GM12892 (cell line): ENCODE measurements around the gene MAP2K4. TPM values are rescaled to one million over a fixed set of nuclear protein-coding genes. Genes with fewer than 3 reads are reported as not detected.
A peak's percentile ranks its signal among the peaks of the same experiment; 100 is the strongest.
"Not testable (repeated sequence)": the region's sequence is repeated elsewhere in the genome, so short reads cannot be mapped to it uniquely, and the experiment has no call there.

Experiments
- DNase-seq: peaks from one replicate; pipeline ENCODE4 v3.0.0; 2011; ENCODE audit not compliant: insufficient read length
- FAIRE-seq: peaks from 2 replicates; lab custom pipeline; 2011; peaks lifted over from hg19 to GRCh38; lab: Jason Lieb, UNC
- POLR2A ChIP-seq: IDR thresholded peaks from 2 replicates; pipeline ENCODE4 v1.6.1; 2011; ENCODE audit warnings: low read depth, low read length, control low read depth
- POLR2AphosphoS5 ChIP-seq: IDR thresholded peaks from 2 replicates; pipeline ENCODE4 v1.6.1; 2011; ENCODE audit warnings: low read depth, low read length, control low read depth
- TAF1 ChIP-seq: IDR thresholded peaks from 2 replicates; pipeline ENCODE4 v1.6.1; 2011; ENCODE audit warnings: low read depth, mild to moderate bottlenecking, control low read depth, low read length, borderline replicate concordance
- polyA plus RNA-seq: library from polyadenylated mRNA; unstranded; fragments of >200 nt; gene quantifications from one replicate; pipeline ENCODE4 v1.2.1, GENCODE V29; 2012; ENCODE audit warnings: missing spikeins, inconsistent platforms; ENCODE audit not compliant: missing spikeins

MAP2K4 gene
- polyA plus RNA-seq, result 16.1 TPM

DNA sequence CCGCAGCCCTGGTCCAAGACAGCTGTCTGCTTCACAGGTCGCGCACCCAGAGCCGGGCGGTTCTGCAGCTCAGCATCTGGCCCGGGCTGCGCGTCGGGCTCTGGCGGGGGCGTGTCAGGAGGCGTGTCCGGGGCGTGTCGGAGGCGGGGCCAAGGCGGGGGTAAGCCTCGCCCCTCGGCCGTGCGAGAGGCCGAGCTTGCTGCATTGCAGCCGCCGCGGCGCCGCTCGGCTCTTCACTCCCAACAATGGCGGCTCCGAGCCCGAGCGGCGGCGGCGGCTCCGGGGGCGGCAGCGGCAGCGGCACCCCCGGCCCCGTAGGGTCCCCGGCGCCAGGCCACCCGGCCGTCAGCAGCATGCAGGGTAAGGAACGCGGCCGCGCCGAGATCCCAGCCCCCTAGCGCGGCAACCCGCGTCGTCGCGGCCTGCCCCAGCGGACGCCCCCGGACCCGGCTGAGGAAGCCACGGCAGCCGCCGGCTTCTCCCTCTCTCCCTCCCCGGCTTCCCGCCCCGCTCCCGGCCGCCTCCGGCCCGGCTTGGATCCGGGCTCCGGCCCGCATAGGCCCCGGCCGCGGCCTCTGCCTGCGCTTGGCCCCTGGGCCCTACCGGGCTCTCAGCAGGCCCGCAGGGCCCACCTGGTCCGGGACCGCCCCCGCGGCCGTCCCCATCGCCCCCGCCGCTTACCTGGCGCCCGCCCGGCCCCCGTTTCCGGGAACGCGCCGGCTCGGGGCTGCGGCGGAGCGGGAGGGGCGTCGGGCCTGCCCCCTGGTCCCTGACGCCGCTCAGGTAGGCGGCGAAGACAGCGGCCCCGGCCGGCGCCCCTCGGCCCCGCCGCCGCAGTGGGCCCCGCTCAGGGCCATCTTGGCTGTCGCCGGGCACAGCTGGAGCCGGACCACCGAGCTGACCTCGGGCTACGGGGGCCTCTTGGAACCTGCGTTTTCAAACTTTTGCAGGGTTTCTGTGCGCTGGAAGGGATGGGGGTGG lies at the start of gene MAP2K4:
TSS of gene MAP2K4 (plus strand) at position 236 of the 981 bp plus-strand sequence. CDS start at position 246, 10 bp downstream.
- DNase-seq (peak; percentile 87), FAIRE-seq (peak; percentile 99)
- peak; percentile 78 for TF ChIP-seq TAF1
- TF ChIP-seq POLR2A, result peak; percentile 91
- peak; percentile 73 for TF ChIP-seq POLR2AphosphoS5

DNA sequence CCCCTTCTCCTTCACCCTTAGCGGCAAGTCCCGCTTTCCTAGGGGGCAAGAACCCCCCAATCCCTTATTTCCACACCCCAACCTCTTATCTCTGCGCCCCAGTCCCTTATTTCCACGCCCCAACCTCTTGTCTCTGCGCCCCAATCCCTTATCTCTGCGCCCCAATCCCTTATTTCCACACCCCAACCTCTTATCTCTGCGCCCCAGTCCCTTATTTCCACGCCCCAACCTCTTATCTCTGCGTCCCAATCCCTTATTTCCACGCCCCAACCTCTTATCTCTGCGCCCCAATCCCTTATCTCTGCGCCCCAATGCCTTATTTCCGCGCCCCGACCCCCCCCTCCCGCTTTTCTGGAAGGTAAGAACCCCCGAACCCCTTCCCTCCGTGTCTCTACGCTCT lies 47.9 kb upstream of the MAP2K4 start:
- DNase-seq, result not testable (repeated sequence)

DNA sequence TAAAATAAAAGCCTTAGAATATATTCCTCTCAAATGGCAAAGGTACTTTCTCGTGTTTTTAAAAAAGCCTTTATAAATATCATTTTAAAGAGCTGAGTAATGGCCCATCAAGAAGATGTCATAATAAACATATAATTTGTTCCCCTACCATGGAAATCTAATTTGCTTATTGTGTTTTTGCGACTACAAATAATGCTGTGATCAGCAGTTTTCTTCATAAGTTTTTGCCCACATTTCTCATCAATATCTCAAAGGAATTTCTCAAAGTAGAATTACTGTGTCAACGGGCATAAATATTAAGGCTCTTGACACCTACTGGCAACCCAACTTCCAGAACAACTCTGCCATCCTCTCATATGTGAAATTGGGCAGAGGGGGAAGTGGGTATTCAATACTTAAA lies 40.9 kb upstream of the MAP2K4 start:
- TF ChIP-seq POLR2AphosphoS5 (no peak), POLR2A (no peak), TAF1 (no peak)
- FAIRE-seq (no peak), DNase-seq (no peak)

More for the DNA sequence above, 47.9 kb upstream of the MAP2K4 start:
- not testable (repeated sequence) for FAIRE-seq

DNA sequence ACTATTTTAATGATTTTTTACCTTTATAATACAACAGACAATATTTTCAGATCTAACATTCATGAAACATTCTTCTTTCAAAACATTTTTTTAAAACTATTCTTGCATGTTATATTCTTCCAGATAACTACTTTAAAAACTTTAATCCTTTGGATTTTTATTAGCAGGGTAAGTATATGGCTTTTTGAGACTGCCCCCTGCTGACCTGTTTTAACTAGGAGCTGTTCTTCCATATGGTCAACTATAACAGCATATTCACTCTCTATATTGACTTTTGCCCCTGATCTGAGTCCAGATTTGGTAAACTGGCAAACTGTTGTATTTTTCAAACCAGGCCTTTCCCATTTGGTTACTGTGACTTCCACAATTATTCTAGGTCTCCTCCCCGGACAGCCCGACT lies 39.9 kb upstream of the MAP2K4 start:
- TF ChIP-seq TAF1 (no peak), POLR2AphosphoS5 (no peak), POLR2A (no peak)
- FAIRE-seq (no peak), DNase-seq (no peak)

DNA sequence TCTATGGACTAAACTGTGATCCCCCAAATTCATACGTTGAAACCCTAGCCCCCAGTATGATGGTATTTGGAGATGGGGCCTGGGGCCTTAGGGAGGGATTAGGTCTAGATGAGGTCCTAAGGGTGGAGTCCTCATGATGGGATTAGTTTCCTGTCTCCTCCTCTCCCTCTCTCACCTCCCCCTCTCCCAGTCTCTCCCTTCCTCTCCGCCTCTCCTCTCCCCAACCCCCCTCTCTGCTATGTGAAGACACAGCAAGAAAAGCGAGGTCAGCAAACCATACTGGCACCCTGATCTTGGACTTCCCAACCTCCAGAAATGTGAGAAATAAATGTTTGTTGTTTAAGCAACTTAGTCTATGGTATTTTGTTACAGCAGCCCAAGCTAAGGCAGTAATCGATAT lies 38.8 kb upstream of the MAP2K4 start:
- FAIRE-seq (no peak), DNase-seq (no peak)
- no peak for TF ChIP-seq POLR2AphosphoS5
- no peak for TF ChIP-seq POLR2A

DNA sequence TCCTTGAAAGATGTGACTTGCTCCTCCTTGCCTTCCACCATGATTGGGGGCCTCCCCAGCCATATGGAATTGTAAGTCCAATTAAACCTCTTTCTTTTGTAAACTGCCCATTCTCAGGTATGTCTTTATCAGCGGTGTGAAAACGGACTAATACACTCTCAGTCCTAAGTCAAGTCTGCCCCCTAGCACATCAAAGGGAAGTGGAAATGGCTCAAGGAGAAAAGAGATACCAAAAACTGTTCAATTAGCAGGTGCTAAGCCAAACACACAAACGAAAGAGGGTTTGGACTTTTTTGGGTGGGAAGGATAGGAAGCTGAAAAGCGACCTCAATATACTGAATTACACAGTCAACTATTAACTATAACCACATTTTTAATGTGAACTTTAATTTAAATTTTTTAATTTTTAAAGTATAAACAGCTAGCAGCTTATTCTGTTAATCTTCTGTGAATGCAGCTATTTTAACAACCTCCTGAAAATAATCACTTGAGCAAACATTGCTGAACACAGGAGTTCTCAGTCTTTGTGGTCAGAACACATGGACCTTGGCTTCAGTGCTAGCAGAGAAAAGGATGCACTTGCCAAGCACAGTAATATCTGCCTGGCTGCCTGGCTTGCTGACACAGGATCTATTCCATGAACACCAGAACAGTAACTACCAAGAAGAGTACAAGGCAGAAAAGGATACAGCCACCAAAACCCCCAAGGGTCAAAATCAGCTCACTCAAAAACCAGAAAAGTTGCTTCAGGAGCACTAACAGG lies 34.3 kb upstream of the MAP2K4 start:
- DNase-seq (no peak), FAIRE-seq (no peak)
- TF ChIP-seq POLR2A, result no peak
- no peak for TF ChIP-seq TAF1
- no peak for TF ChIP-seq POLR2AphosphoS5

DNA sequence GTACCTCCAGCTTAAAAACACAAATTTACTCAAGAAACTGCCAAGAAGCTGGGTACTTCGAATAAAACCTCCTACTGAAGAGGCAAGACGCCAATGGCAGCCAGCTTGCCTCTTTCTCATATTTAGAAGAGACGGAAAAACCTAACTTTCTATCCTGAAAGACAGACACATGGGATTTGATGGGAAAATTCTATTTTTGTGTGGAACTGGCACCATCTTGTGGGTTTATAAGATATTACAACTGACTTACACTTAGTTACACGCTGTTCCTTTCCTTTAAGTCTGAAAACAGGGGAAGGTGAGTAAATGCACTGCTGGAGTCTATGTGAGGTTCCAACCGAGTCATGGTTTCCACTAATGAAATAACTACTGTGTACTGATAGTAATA lies 33.7 kb upstream of the MAP2K4 start:
- no peak for FAIRE-seq
- TF ChIP-seq TAF1, result no peak
- no peak for TF ChIP-seq POLR2AphosphoS5
- TF ChIP-seq POLR2A, result no peak

DNA sequence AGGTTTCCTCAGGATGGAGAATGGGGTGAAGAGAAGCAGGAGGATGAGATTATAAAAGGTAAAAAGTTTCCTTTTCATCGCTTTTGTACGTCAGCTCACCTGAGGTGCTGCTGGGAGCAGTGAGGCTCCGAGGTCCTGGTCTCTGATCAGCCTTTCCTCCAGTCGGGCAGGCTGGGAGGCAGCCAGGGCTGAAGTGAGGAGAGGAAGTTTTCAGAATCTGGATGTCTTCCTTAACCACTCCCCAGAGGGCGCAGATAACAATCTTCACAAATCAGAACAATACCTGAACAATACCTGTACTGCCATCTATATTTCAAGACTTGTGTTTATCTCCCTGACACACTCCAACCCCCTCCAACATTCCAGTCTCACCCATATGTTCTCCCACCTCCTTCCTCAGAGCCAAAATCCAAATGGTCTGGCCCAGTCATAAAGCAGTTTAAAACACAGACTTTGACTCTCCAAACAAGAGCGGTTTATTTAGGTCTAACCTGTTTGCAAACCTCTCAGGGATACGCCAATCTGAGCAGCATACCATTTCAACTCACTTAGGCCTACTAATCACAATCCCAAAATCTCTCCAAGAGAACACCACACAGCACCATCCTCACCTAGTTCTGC lies 30.2 kb upstream of the MAP2K4 start:
- DNase-seq (no peak), FAIRE-seq (no peak)
- TF ChIP-seq POLR2AphosphoS5 (no peak), TAF1 (no peak), POLR2A (no peak)

More for the DNA sequence above, 33.7 kb upstream of the MAP2K4 start:
- no peak for DNase-seq

DNA sequence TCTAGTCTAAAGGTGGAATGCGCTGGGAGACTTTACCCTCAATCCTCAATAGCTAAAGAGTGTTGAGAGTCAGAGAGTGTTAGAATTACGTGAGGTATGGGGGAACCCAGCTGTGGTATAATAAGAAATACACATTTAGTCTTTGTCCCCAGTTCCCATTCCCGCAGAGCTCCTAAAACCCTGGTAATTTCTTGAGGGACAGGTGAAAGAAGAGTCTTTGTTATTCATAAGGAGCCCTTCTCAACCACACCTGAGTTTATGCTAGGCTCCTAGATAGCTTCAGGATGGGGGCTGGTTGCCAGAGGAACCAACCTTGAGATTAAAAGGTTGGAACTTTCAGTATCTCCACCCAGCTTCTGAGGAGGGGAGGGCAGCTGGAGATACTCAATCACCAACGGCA lies 29.2 kb upstream of the MAP2K4 start:
- DNase-seq (no peak), FAIRE-seq (no peak)
- TF ChIP-seq POLR2A, result no peak
- TF ChIP-seq POLR2AphosphoS5, result no peak
- TF ChIP-seq TAF1, result no peak

DNA sequence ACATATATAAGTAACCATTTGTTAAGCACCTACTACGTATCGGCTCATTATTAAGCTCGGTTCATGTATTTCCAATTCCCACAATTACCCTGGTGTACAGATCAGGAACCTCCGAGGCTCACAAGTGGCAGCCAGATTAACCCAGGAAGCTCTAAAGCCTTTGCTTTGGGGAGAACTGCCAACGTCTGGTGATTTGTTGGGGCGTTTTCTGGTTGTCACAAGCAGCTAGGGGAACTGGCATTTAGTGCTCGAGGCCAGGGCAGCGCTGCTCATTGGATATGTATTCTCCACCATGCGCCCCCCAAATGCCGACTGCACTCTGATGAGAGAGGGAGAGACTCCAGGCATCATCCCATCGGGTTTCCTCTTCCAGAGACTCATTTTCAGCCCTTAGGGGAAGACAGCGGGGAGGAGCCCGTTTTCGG lies 23.9 kb upstream of the MAP2K4 start:
- no peak for TF ChIP-seq TAF1
- FAIRE-seq (no peak), DNase-seq (no peak)

DNA sequence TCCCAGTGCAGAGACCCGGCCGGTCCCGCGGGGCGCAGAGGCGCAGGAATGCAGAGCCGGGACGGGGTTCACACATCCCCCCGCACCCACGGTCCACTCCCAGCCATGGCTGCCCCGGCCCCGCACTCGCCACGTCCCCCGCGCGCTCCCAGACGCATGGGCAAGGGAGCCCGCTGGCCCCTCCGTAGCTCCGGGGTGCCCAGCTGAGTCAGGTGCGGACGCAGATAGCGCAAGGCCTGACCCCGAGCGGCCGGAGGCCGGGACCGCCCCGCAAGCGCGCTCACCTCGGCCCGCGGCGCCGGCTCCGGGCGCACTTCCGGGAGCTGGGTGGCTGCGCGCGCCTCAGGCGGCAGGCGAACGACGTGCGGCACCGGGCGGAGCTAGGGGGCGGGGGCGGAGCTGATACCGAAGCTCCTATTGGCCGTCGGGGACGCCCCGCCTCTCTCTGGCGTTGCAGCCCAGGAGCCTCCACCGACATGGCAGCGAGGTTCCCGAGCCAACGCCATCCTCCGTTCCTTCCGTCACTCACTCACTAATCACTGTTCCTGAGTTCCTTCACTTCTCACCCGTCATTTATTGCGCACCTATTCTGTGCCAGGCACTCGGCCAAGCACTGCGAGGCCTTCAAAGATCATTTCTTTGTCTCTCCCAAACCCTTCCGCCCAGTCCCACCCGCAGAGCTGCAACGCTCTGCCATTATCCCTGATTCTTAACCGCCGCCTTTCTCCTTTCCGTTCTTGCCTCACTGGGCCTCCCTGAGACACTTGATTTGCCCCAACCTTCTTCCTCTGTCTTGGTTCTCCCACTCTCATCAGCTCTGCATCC lies 23.3 kb upstream of the MAP2K4 start, which contains the start of gene ZNF18:
TSS of gene ZNF18 (minus strand) at position 329 of the 825 bp plus-strand sequence. CDS start 4,646 bp downstream, outside the sequence.
- no peak for TF ChIP-seq TAF1
- peak; percentile 99 for TF ChIP-seq POLR2A
- peak; percentile 98 for TF ChIP-seq POLR2AphosphoS5

DNA sequence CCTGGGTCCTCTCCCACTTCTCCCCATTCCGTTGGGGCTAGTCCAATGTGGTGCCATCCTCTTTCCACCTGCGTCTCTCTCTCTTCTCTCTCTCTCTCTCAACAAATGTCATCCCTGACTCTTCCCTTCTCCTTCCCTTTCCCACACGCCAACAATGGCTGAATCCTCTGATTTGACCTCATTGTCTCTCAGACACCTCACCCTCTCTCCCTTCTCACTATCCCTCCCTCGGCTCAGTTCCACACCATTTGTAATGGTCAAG lies 22.8 kb upstream of the MAP2K4 start:
- no peak for DNase-seq
- TF ChIP-seq POLR2AphosphoS5, result no peak
- TF ChIP-seq POLR2A, result no peak
- TF ChIP-seq TAF1, result no peak
- peak; percentile 27 for FAIRE-seq

More for the DNA sequence above, 23.3 kb upstream of the MAP2K4 start, which contains the start of gene ZNF18:
- FAIRE-seq (peak; percentile 94), DNase-seq (peak; percentile 90)
